Inflammatory macrophage (primary cell): Measurements from ENCODE around the gene ATXN7L1.
"Not testable (repeated sequence)": the region's sequence is repeated elsewhere in the genome, so short reads cannot be mapped to it uniquely, and the experiment has no call there.

Source experiments
- DNase-seq, 2 donors: peaks; one replicate each; pipeline ENCODE4 v3.0.0-alpha.2; 2020 to 2022

The ATXN7L1 gene

GRCh38 chr7:105728028-105728427 lies 148.4 kb downstream of the ATXN7L1 start:
- no peak for DNase-seq

DNA sequence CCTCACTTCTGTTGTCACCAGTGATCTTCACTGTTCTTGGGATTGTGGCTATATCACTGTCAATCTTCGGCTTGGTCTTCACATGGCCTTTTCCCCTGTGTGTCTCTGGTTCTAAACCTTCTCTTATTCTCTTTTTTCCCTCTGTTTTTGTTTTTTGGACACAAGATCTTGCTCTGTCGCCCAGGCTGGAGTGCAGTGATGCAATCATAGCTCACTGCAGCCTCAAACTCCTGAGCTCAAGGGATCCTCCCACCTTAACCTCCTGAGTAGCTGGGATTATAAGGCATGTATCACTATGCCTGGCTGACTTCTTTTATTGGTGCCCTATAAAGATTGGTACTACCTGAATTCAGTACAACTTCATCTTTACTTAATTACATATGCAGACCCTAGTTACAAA lies 151.7 kb downstream of the ATXN7L1 start:
- no peak for DNase-seq

GRCh38 chr7:105723572-105723971 lies 152.8 kb downstream of the ATXN7L1 start:
- no peak for DNase-seq

DNA sequence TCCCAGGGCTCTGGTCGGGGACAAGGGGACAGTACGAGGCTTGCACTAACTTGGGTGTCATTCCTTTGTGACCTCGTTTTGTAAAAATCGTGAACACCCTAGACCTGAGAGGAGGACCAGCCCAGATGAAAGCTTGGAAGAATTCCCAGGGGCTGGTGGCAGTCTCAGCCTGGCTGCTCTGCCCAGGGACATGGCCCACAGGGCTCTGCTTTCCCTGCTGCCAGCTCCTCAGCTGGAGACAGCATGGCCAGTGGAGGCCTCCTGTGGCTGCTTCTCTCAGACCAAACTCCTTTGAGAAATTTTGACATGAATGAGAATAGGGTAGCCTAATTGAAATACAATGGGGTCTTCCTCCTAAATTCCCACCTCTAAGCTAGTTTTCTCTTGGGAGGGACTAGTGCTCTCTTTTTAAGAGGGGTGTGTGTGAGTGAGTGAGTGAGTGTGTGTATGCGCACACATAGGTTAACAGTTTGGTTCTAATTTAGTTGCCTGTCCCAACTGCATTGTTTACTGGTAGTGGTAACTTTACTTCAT lies 154.8 kb downstream of the ATXN7L1 start:
- no peak for DNase-seq

DNA sequence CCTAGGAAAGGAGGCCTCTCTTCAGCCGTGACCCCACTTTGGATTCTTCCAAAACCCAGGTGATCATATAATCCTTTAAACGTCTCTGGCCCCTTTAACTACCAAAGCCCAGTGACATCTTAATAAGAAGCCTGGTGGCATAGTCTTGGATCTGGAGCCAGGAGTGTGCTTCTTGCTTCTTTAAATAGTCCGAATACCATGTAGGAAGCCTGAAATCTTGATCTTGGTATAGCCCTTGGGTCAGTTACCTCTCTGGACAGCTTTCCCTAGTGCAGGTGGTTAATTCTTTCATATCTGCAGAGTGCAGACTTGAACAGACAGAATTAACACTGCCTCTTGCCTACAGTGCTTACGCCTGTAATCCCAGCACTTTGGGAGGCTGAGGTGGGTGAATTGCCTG lies 156.5 kb downstream of the ATXN7L1 start:
- no peak for DNase-seq

DNA sequence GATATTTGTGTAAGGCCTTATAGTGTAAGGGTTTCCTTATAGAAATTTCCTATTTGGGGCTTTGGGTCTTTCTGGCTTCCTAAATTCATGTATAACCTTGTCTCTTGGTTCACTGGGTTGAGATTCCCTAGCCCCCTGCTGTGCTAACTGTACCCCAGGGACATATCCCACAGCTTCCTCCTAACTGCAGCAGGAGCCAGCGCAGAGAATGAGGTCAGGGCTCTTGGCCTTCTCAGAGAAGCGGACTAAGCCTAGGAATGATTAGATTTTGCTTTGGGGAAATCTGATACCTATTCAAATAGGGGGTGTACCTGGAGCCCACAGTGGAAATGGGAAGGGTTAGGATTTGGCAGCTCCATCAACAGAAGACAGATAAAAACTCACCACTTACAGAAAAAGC lies 157.0 kb downstream of the ATXN7L1 start:
- DNase-seq, result no peak

GRCh38 chr7:105718511-105718925 lies 157.9 kb downstream of the ATXN7L1 start:
- peak; percentile 54 for DNase-seq

DNA sequence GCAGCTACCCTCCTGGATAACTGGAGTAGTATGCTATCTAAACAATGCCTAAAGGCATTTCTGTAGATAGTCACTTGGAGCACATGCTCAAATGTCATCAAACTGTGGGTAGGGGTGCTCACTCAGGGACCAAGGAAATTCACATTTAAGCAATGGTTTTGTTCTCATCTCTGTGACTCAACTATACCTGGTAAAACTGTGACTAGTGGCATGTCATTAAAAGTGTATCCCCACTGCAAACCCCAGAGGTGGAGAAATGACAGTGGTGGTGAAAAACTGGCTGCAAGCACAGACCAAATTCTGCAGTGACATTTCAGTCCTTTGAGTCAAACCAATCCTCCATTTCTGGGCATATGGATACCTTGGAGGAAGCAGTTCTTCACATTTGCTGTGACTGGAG lies 160.9 kb downstream of the ATXN7L1 start:
- DNase-seq, result no peak

DNA sequence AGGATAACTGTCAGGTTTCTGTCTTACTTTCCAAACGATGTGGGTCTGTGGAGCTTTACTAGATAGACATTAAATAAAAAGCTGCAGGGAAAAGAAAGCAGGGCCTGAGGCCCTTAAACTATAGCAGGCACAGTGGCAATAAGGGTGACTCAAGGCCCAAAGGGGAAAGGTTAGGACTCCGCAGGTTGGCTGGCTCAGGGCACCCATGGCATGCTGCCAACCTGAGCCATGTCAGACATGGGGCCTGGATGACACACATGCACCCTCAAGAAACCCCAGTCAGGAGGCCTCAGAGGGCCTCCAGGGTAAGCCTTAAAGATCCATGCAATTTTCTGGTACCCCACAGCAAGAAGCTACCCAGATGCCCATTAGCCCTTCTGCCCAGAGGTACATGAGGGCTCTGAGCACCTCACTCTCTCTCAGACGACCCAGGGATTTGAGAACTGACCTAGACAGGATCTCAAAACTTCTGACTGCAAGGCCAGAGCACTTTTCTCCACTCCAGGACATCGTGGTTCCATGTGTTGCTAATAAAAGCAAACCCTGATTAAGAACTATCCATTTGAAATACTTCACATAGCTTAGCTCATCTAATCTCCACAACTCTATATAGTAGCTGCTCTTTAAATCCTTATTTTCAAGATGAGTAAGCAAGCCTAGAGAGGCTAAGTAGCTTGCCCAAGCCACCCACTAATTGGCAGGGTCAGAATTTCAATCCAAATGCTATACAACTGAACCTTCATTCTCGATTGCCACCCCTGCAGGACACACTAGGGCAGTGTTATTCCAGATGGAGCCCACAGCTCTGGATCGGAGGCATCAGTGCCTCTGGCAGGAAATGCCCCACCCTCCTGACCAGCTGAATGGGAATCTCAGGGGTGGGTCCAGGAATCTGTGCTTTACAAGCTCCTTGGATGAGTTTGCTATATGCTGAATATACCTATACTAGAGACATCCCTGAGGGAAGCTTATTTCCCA lies 162.6 kb downstream of the ATXN7L1 start:
- DNase-seq, result no peak

- peak; percentile 71 to 74 for DNase-seq
Observed at GRCh38 chr7:105712877-105713276, 163.5 kb downstream of the ATXN7L1 start.

- DNase-seq, result no peak
Observed at GRCh38 chr7:105711726-105712402, 164.5 kb downstream of the ATXN7L1 start.

GRCh38 chr7:105710720-105711119 lies 165.7 kb downstream of the ATXN7L1 start:
- not testable (repeated sequence) for DNase-seq

DNA sequence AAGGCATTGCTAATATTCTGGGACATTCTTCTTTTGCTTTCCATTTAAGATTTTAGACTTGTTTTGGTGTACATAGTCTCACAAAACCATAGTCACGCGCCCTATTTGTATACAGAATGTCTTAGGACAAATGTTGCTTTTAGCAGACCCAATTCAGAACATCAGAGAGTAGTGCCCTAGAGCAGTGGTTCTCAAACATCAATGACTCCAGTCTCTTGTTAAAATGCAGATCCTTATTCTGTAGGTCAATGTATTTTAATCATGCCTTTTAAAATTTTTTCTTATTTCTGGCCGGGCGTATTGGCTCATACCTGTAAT lies 167.7 kb downstream of the ATXN7L1 start:
- DNase-seq, result no peak

DNA sequence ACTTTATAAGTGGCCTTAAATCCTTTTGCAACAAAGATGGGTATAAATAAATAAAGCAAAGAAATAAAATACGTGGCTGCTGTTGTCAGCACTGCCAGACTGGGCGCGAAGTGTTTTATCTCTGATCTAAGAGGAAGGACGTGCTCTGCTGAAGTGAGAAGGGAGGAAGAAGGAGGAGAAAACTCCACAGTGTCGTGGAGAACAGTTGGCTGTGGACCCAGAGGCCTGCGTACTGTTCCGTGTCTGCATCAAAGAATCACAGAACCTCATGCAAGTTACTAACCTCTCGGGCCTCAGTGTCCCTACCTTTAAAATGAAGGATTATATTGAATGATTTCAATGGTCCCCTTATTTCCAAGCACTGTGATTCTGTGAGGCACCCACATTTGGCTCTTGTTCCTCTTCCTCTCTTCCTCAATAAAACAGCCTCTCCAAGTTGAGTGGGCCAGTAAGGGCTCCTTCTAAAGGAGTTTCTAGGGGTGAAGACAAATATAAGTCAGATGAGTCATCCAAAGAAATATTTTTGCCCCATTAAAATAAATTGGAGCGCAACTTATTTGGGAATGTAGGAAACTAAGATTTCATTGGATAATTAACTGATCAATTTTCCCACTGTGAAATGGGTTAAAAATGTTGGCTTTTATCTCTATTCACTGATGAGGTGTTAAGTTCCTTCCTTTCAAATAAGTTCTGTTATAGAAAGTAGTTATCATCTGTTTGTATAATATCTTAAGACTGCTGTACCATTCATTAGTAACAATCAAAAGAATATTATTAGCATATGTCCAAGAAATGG lies 168.2 kb downstream of the ATXN7L1 start:
- DNase-seq, result peak; percentile 33 to 48

GRCh38 chr7:105707381-105707780 lies 169.0 kb downstream of the ATXN7L1 start:
- DNase-seq, result no peak

DNA sequence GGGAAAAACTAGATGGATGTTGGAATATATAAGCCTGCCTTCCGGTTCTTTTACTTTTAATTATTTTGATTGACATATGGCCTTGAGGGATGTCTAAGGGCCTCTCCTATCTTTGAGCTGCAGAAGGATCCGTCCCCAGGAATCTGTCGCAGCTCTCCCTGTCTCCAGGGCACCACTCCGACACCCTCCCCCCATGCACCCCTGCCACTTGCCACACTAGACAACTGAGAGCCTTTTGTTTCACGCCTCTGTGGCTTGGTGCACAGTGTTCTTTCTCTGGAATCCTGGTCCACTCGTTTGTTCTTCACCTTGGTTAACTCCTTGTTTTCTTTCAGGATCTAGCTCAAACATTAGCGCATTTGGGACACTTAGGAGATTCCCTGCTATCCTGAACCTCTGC lies 171.0 kb downstream of the ATXN7L1 start:
- no peak for DNase-seq

- DNase-seq, result no peak
Observed at GRCh38 chr7:105703207-105703930, 173.0 kb downstream of the ATXN7L1 start.

- DNase-seq, result no peak
Observed at GRCh38 chr7:105699568-105700236, 176.7 kb downstream of the ATXN7L1 start.

- no peak for DNase-seq
Observed at GRCh38 chr7:105698531-105698930, 177.9 kb downstream of the ATXN7L1 start.

DNA sequence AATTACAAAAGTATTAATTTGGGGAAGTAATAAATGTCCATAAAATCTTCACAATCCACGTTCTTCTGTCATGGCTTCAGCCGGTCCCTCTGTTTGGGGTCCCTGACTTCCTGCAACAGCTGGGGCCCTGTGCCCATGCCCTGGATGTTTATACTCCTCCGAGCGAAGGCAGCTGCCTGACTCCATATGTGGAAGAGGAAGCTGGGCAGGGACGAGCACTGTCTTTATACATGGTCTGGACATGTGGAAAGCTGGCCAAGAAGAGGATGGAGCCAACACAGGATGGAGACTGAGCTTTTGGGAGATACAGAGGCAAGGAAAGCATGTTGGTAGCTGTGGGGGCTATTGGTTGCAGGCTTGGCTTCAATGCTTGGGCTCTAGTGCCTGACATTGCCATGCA lies 178.6 kb downstream of the ATXN7L1 start:
- no peak for DNase-seq

- DNase-seq, result not testable (repeated sequence)
Observed at GRCh38 chr7:105697169-105697568, 179.2 kb downstream of the ATXN7L1 start.

DNA sequence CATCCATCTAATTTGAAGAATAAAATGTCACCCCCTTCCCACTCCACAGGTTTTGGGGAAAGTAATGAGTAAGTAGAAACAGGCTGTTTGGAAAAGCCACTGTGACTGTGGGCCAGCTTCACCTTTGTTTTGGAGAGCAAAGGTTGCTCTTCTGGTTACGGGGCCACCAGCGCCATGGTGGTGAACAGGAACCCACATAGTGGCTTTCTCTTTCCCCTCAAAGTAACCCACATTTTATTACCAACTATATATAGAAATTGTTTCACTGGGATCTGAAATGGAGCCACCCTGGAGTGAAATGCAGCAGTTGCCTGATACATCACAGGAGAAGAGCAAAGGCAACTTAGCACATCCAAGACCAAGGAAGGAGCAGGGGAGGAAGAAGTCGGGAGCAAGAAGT lies 182.8 kb downstream of the ATXN7L1 start:
- no peak for DNase-seq
